ENCODE measurements around the gene ACER3. TPM values are rescaled to one million over a fixed set of nuclear protein-coding genes. Genes with fewer than 3 reads are reported as not detected.
"Not testable (repeated sequence)": the region's sequence is repeated elsewhere in the genome, so short reads cannot be mapped to it uniquely, and the experiment has no call there.

ACER3 gene
- total RNA-seq, 1 experiment from 2014 or later = 47.2 TPM

GRCh38 chr11:76872959-76873827 lies 12.5 kb downstream of the ACER3 start:
- no peak for DNase-seq (ENCODE audit: low read depth)

- no peak for DNase-seq (ENCODE audit: low read depth)
Measured at GRCh38 chr11:76878014-76878413, 17.3 kb downstream of the ACER3 start.

GRCh38 chr11:76880314-76880713 lies 19.6 kb downstream of the ACER3 start:
- peak; percentile 58 for DNase-seq (ENCODE audit: low read depth)

GRCh38 chr11:76880956-76881355 lies 20.2 kb downstream of the ACER3 start:
- no peak for DNase-seq (ENCODE audit: low read depth)

GRCh38 chr11:76885390-76886097 lies 24.8 kb downstream of the ACER3 start:
- peak; percentile 89 for DNase-seq (ENCODE audit: low read depth)

GRCh38 chr11:76888989-76889388 lies 28.3 kb downstream of the ACER3 start:
- DNase-seq (ENCODE audit: low read depth) = no peak

- no peak for DNase-seq (ENCODE audit: low read depth)
Measured at GRCh38 chr11:76889411-76889975, 28.8 kb downstream of the ACER3 start.

- DNase-seq (ENCODE audit: low read depth) = no peak
Measured at GRCh38 chr11:76890329-76890728, 29.6 kb downstream of the ACER3 start.

- no peak for DNase-seq (ENCODE audit: low read depth)
Measured at GRCh38 chr11:76891285-76891684, 30.6 kb downstream of the ACER3 start.

GRCh38 chr11:76891793-76892192 lies 31.1 kb downstream of the ACER3 start:
- DNase-seq (ENCODE audit: low read depth) = no peak

GRCh38 chr11:76892306-76892705 lies 31.6 kb downstream of the ACER3 start:
- DNase-seq (ENCODE audit: low read depth) = no peak

GRCh38 chr11:76897233-76897632 lies 36.5 kb downstream of the ACER3 start:
- no peak for DNase-seq (ENCODE audit: low read depth)

- DNase-seq (ENCODE audit: low read depth) = no peak
Measured at GRCh38 chr11:76901144-76901543, 40.4 kb downstream of the ACER3 start.

GRCh38 chr11:76901622-76902021 lies 40.9 kb downstream of the ACER3 start:
- DNase-seq (ENCODE audit: low read depth) = not testable (repeated sequence)

GRCh38 chr11:76902121-76903014 lies 41.6 kb downstream of the ACER3 start:
- no peak for DNase-seq (ENCODE audit: low read depth)

GRCh38 chr11:76903325-76903724 lies 42.6 kb downstream of the ACER3 start:
- DNase-seq (ENCODE audit: low read depth) = no peak

GRCh38 chr11:76910620-76911414 lies 50.1 kb downstream of the ACER3 start:
- DNase-seq (ENCODE audit: low read depth) = no peak

GRCh38 chr11:76911415-76911808 lies 50.7 kb downstream of the ACER3 start:
- DNase-seq (ENCODE audit: low read depth) = no peak

GRCh38 chr11:76916712-76917111 lies 56.0 kb downstream of the ACER3 start:
- DNase-seq (ENCODE audit: low read depth) = no peak

- DNase-seq (ENCODE audit: low read depth) = peak; percentile 66
Measured at GRCh38 chr11:76918941-76919386, 58.2 kb downstream of the ACER3 start.

GRCh38 chr11:76919467-76919866 lies 58.7 kb downstream of the ACER3 start:
- no peak for DNase-seq (ENCODE audit: low read depth)
